Measurements from ENCODE around the gene TMEM132C. TPM values are rescaled to one million over a fixed set of nuclear protein-coding genes. Genes with fewer than 3 reads are reported as not detected.

Gene TMEM132C
- total and polyA plus RNA-seq, 2 experiments from 2014 or later: 10.6 to 16.5 TPM

- 74% methylated on average over 12 of the region's 12 CpGs for WGBS (ENCODE audit: low lambda C conversion rate, missing lambda C conversion rate)
- Histone ChIP-seq H3K36me3 (replicated peaks; ENCODE audit: insufficient read depth, low read depth) (no peaks in the 10 kb centered on the region), H3K27ac (no peak overlapping the region), H2AFZ (no peak overlapping the region), H3K9me3 (ENCODE audit: low read depth) (no peaks in the 10 kb centered on the region), H3K4me2 (no peak overlapping the region), H3K4me1 (ENCODE audit: insufficient read depth) (no peaks in the 10 kb centered on the region), H4K20me1 (ENCODE audit: insufficient read depth, poor library complexity, severe bottlenecking) (peaks cover 3% of the 10 kb centered on the region), H3K4me3 (no peak overlapping the region), H3K79me2 (no peaks in the 10 kb centered on the region), H3K9me2 (replicated peaks; ENCODE audit: insufficient read depth) (no peaks in the 10 kb centered on the region), H3K27me3 (no peaks in the 10 kb centered on the region)
- TF ChIP-seq EZH2 (IDR thresholded peaks at IDR 0.05; ENCODE audit: borderline replicate concordance) (no peak), EZH2phosphoT487 (IDR thresholded peaks at IDR 0.05; ENCODE audit: low read depth, severe bottlenecking, unreplicated experiment) (no peak)
- TF ChIP-seq, protein P1, sequence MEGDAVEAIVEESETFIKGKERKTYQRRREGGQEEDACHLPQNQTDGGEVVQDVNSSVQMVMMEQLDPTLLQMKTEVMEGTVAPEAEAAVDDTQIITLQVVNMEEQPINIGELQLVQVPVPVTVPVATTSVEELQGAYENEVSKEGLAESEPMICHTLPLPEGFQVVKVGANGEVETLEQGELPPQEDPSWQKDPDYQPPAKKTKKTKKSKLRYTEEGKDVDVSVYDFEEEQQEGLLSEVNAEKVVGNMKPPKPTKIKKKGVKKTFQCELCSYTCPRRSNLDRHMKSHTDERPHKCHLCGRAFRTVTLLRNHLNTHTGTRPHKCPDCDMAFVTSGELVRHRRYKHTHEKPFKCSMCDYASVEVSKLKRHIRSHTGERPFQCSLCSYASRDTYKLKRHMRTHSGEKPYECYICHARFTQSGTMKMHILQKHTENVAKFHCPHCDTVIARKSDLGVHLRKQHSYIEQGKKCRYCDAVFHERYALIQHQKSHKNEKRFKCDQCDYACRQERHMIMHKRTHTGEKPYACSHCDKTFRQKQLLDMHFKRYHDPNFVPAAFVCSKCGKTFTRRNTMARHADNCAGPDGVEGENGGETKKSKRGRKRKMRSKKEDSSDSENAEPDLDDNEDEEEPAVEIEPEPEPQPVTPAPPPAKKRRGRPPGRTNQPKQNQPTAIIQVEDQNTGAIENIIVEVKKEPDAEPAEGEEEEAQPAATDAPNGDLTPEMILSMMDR (IDR thresholded peaks at IDR 0.05; ENCODE audit: poor library complexity): no peak
- no peak for DNase-seq (ENCODE audit: low spot score)
Measured at GRCh38 chr12:128554546-128555304, 287.8 kb downstream of the TMEM132C start.

GRCh38 chr12:128557231-128557630, 290.3 kb downstream of the TMEM132C start:
- Histone ChIP-seq H3K27me3 (no peaks in the 10 kb centered on the region), H4K20me1 (ENCODE audit: insufficient read depth, poor library complexity, severe bottlenecking) (peaks cover 3% of the 10 kb centered on the region), H2AFZ (no peak overlapping the region), H3K79me2 (no peaks in the 10 kb centered on the region), H3K36me3 (replicated peaks; ENCODE audit: insufficient read depth, low read depth) (no peaks in the 10 kb centered on the region), H3K9me3 (ENCODE audit: low read depth) (no peaks in the 10 kb centered on the region), H3K4me3 (no peak overlapping the region), H3K4me1 (ENCODE audit: insufficient read depth) (no peaks in the 10 kb centered on the region), H3K9me2 (replicated peaks; ENCODE audit: insufficient read depth) (no peaks in the 10 kb centered on the region), H3K27ac (no peak overlapping the region), H3K4me2 (no peak overlapping the region)
- DNase-seq (ENCODE audit: low spot score): no peak
- WGBS (ENCODE audit: low lambda C conversion rate, missing lambda C conversion rate): 84% methylated on average over 1 of the region's 1 CpG
- no peak for TF ChIP-seq EZH2phosphoT487 (IDR thresholded peaks at IDR 0.05; ENCODE audit: low read depth, severe bottlenecking, unreplicated experiment)
- TF ChIP-seq, protein P1 (IDR thresholded peaks at IDR 0.05; ENCODE audit: poor library complexity): no peak
- no peak for TF ChIP-seq EZH2 (IDR thresholded peaks at IDR 0.05; ENCODE audit: borderline replicate concordance)

DNA sequence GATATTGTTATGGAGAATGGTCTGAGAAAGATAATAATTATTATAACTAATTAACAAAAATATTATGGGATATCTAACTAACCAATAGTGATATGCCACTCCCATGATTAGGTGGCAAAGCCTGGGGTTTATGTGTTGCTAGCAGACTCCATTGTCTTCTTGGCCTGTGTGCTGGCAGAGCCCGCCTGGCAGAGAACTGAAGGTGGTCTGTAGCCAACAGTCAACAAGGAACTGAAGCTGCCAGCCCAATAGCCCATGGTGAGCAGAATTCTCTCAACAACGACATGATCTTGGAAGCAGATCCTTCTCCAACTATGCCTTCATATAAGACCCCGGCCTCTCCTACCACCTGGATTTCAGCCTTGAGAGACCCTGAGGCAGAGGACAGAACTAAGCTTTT, 298.0 kb downstream of the TMEM132C start:
- H3K4me1 ChIP-seq (ENCODE audit: insufficient read depth): no peaks in the 10 kb centered on the region
- no peaks in the 10 kb centered on the region for H3K27me3 ChIP-seq
- H3K79me2 ChIP-seq: no peaks in the 10 kb centered on the region
- no peak overlapping the region for H3K27ac ChIP-seq
- H4K20me1 ChIP-seq (ENCODE audit: insufficient read depth, poor library complexity, severe bottlenecking): no peaks in the 10 kb centered on the region
- no peak overlapping the region for H2AFZ ChIP-seq
- TF ChIP-seq EZH2phosphoT487 (IDR thresholded peaks at IDR 0.05; ENCODE audit: low read depth, severe bottlenecking, unreplicated experiment) (no peak), EZH2 (IDR thresholded peaks at IDR 0.05; ENCODE audit: borderline replicate concordance) (no peak)
- TF ChIP-seq, protein P1 (IDR thresholded peaks at IDR 0.05; ENCODE audit: poor library complexity): no peak
- no peaks in the 10 kb centered on the region for H3K9me3 ChIP-seq (ENCODE audit: low read depth)
- no peak overlapping the region for H3K4me2 ChIP-seq
- H3K4me3 ChIP-seq: no peak overlapping the region
- no peak for DNase-seq (ENCODE audit: low spot score)
- H3K36me3 ChIP-seq (replicated peaks; ENCODE audit: insufficient read depth, low read depth): no peaks in the 10 kb centered on the region
- 91% methylated on average over 3 of the region's 3 CpGs for WGBS (ENCODE audit: low lambda C conversion rate, missing lambda C conversion rate)
- H3K9me2 ChIP-seq (replicated peaks; ENCODE audit: insufficient read depth): no peaks in the 10 kb centered on the region
